ENCODE data around the gene PPP1CB.
"Not testable (repeated sequence)": the region's sequence is repeated elsewhere in the genome, so short reads cannot be mapped to it uniquely, and the experiment has no call there.

PPP1CB gene

GRCh38 chr2:28720345-28720744 is 31.3 kb upstream of the PPP1CB start:
- no peak overlapping the region for H3K9ac ChIP-seq (ENCODE audit: low read length)
- H3K27me3 ChIP-seq (ENCODE audit: control insufficient read depth, insufficient read depth, low read length) = no peaks in the 10 kb centered on the region
- no peak overlapping the region for H3K4me3 ChIP-seq (ENCODE audit: low read length)
- no peaks in the 10 kb centered on the region for H3K9me3 ChIP-seq (ENCODE audit: control insufficient read depth, low read depth, low read length)
- no peak overlapping the region for H3K27ac ChIP-seq (ENCODE audit: low read length)
- no peaks in the 10 kb centered on the region for H3K36me3 ChIP-seq (ENCODE audit: control insufficient read depth, low read depth, low read length)
- H3K4me1 ChIP-seq (ENCODE audit: control insufficient read depth, low read depth, low read length) = no peaks in the 10 kb centered on the region

GRCh38 chr2:28721601-28722191 is 29.9 kb upstream of the PPP1CB start:
- Histone ChIP-seq H3K4me3 (ENCODE audit: low read length) (no peak overlapping the region), H3K9me3 (ENCODE audit: control insufficient read depth, low read depth, low read length) (no peaks in the 10 kb centered on the region), H3K36me3 (ENCODE audit: control insufficient read depth, low read depth, low read length) (no peaks in the 10 kb centered on the region), H3K27me3 (ENCODE audit: control insufficient read depth, insufficient read depth, low read length) (no peaks in the 10 kb centered on the region), H3K9ac (ENCODE audit: low read length) (no peak overlapping the region), H3K27ac (ENCODE audit: low read length) (no peak overlapping the region), H3K4me1 (ENCODE audit: control insufficient read depth, low read depth, low read length) (no peaks in the 10 kb centered on the region)

- H3K4me1 ChIP-seq (ENCODE audit: control insufficient read depth, low read depth, low read length) = no peaks in the 10 kb centered on the region
- H3K36me3 ChIP-seq (ENCODE audit: control insufficient read depth, low read depth, low read length) = no peaks in the 10 kb centered on the region
- H3K27me3 ChIP-seq (ENCODE audit: control insufficient read depth, insufficient read depth, low read length) = no peaks in the 10 kb centered on the region
- H3K9me3 ChIP-seq (ENCODE audit: control insufficient read depth, low read depth, low read length) = no peaks in the 10 kb centered on the region
- no peak overlapping the region for H3K27ac ChIP-seq (ENCODE audit: low read length)
- H3K4me3 ChIP-seq (ENCODE audit: low read length) = no peak overlapping the region
- H3K9ac ChIP-seq (ENCODE audit: low read length) = no peak overlapping the region
Observed at GRCh38 chr2:28725021-28725711, 26.5 kb upstream of the PPP1CB start.

- H3K27ac ChIP-seq (ENCODE audit: low read length) = no peak overlapping the region
- H3K36me3 ChIP-seq (ENCODE audit: control insufficient read depth, low read depth, low read length) = no peaks in the 10 kb centered on the region
- no peaks in the 10 kb centered on the region for H3K4me1 ChIP-seq (ENCODE audit: control insufficient read depth, low read depth, low read length)
- H3K9ac ChIP-seq (ENCODE audit: low read length) = no peak overlapping the region
- no peaks in the 10 kb centered on the region for H3K9me3 ChIP-seq (ENCODE audit: control insufficient read depth, low read depth, low read length)
- H3K4me3 ChIP-seq (ENCODE audit: low read length) = no peak overlapping the region
- H3K27me3 ChIP-seq (ENCODE audit: control insufficient read depth, insufficient read depth, low read length) = no peaks in the 10 kb centered on the region
Observed at GRCh38 chr2:28726177-28726576, 25.5 kb upstream of the PPP1CB start.

- no peaks in the 10 kb centered on the region for H3K36me3 ChIP-seq (ENCODE audit: control insufficient read depth, low read depth, low read length)
- no peak overlapping the region for H3K27ac ChIP-seq (ENCODE audit: low read length)
- no peaks in the 10 kb centered on the region for H3K9me3 ChIP-seq (ENCODE audit: control insufficient read depth, low read depth, low read length)
- H3K4me3 ChIP-seq (ENCODE audit: low read length) = no peak overlapping the region
- H3K9ac ChIP-seq (ENCODE audit: low read length) = no peak overlapping the region
- H3K4me1 ChIP-seq (ENCODE audit: control insufficient read depth, low read depth, low read length) = no peaks in the 10 kb centered on the region
- H3K27me3 ChIP-seq (ENCODE audit: control insufficient read depth, insufficient read depth, low read length) = no peaks in the 10 kb centered on the region
Observed at GRCh38 chr2:28729698-28730097, 21.9 kb upstream of the PPP1CB start.

GRCh38 chr2:28730641-28731146 is 20.9 kb upstream of the PPP1CB start:
- Histone ChIP-seq H3K9ac (ENCODE audit: low read length) (no peak overlapping the region), H3K36me3 (ENCODE audit: control insufficient read depth, low read depth, low read length) (no peaks in the 10 kb centered on the region), H3K4me1 (ENCODE audit: control insufficient read depth, low read depth, low read length) (no peaks in the 10 kb centered on the region), H3K27me3 (ENCODE audit: control insufficient read depth, insufficient read depth, low read length) (no peaks in the 10 kb centered on the region), H3K27ac (ENCODE audit: low read length) (no peak overlapping the region), H3K9me3 (ENCODE audit: control insufficient read depth, low read depth, low read length) (no peaks in the 10 kb centered on the region), H3K4me3 (ENCODE audit: low read length) (no peak overlapping the region)

GRCh38 chr2:28735511-28735910 is 16.1 kb upstream of the PPP1CB start:
- H3K4me1 ChIP-seq (ENCODE audit: control insufficient read depth, low read depth, low read length) = no peaks in the 10 kb centered on the region
- no peak overlapping the region for H3K9ac ChIP-seq (ENCODE audit: low read length)
- H3K27ac ChIP-seq (ENCODE audit: low read length) = no peak overlapping the region
- no peak overlapping the region for H3K4me3 ChIP-seq (ENCODE audit: low read length)
- no peaks in the 10 kb centered on the region for H3K9me3 ChIP-seq (ENCODE audit: control insufficient read depth, low read depth, low read length)
- H3K36me3 ChIP-seq (ENCODE audit: control insufficient read depth, low read depth, low read length) = no peaks in the 10 kb centered on the region
- no peaks in the 10 kb centered on the region for H3K27me3 ChIP-seq (ENCODE audit: control insufficient read depth, insufficient read depth, low read length)

- Histone ChIP-seq H3K4me1 (ENCODE audit: control insufficient read depth, low read depth, low read length) (no peaks in the 10 kb centered on the region), H3K27ac (ENCODE audit: low read length) (no peak overlapping the region), H3K4me3 (ENCODE audit: low read length) (no peak overlapping the region), H3K36me3 (ENCODE audit: control insufficient read depth, low read depth, low read length) (no peaks in the 10 kb centered on the region), H3K9me3 (ENCODE audit: control insufficient read depth, low read depth, low read length) (no peaks in the 10 kb centered on the region), H3K9ac (ENCODE audit: low read length) (no peak overlapping the region), H3K27me3 (ENCODE audit: control insufficient read depth, insufficient read depth, low read length) (no peaks in the 10 kb centered on the region)
Observed at GRCh38 chr2:28736034-28736433, 15.6 kb upstream of the PPP1CB start.

- Histone ChIP-seq H3K9me3 (ENCODE audit: control insufficient read depth, low read depth, low read length) (no peaks in the 10 kb centered on the region), H3K27ac (ENCODE audit: low read length) (no peak overlapping the region), H3K9ac (ENCODE audit: low read length) (no peak overlapping the region), H3K4me1 (ENCODE audit: control insufficient read depth, low read depth, low read length) (no peaks in the 10 kb centered on the region), H3K27me3 (ENCODE audit: control insufficient read depth, insufficient read depth, low read length) (no peaks in the 10 kb centered on the region), H3K4me3 (ENCODE audit: low read length) (no peak overlapping the region), H3K36me3 (ENCODE audit: control insufficient read depth, low read depth, low read length) (no peaks in the 10 kb centered on the region)
Observed at GRCh38 chr2:28737655-28738054, 14.0 kb upstream of the PPP1CB start.

GRCh38 chr2:28742619-28743018 is 9.0 kb upstream of the PPP1CB start:
- H3K27ac ChIP-seq (ENCODE audit: low read length); H3K9ac ChIP-seq (ENCODE audit: low read length); H3K36me3 ChIP-seq (ENCODE audit: control insufficient read depth, low read depth, low read length); H3K4me1 ChIP-seq (ENCODE audit: control insufficient read depth, low read depth, low read length); H3K9me3 ChIP-seq (ENCODE audit: control insufficient read depth, low read depth, low read length); H3K27me3 ChIP-seq (ENCODE audit: control insufficient read depth, insufficient read depth, low read length); H3K4me3 ChIP-seq (ENCODE audit: low read length): not testable (repeated sequence)

GRCh38 chr2:28745225-28745624 is 6.4 kb upstream of the PPP1CB start:
- H3K4me1 ChIP-seq (ENCODE audit: control insufficient read depth, low read depth, low read length) = no peaks in the 10 kb centered on the region
- H3K9ac ChIP-seq (ENCODE audit: low read length) = no peak overlapping the region
- H3K36me3 ChIP-seq (ENCODE audit: control insufficient read depth, low read depth, low read length) = no peaks in the 10 kb centered on the region
- no peaks in the 10 kb centered on the region for H3K27me3 ChIP-seq (ENCODE audit: control insufficient read depth, insufficient read depth, low read length)
- H3K4me3 ChIP-seq (ENCODE audit: low read length) = no peak overlapping the region
- no peaks in the 10 kb centered on the region for H3K9me3 ChIP-seq (ENCODE audit: control insufficient read depth, low read depth, low read length)
- H3K27ac ChIP-seq (ENCODE audit: low read length) = no peak overlapping the region

GRCh38 chr2:28745876-28746275 is 5.8 kb upstream of the PPP1CB start:
- Histone ChIP-seq H3K4me1 (ENCODE audit: control insufficient read depth, low read depth, low read length) (peaks cover 3% of the 10 kb centered on the region), H3K9me3 (ENCODE audit: control insufficient read depth, low read depth, low read length) (no peaks in the 10 kb centered on the region), H3K9ac (ENCODE audit: low read length) (no peak overlapping the region), H3K27me3 (ENCODE audit: control insufficient read depth, insufficient read depth, low read length) (no peaks in the 10 kb centered on the region), H3K36me3 (ENCODE audit: control insufficient read depth, low read depth, low read length) (no peaks in the 10 kb centered on the region), H3K27ac (ENCODE audit: low read length) (no peak overlapping the region), H3K4me3 (ENCODE audit: low read length) (no peak overlapping the region)

All from iPS-18a (cell line).